K562 (cell line): Measurements from ENCODE around the gene CLTC. TPM values are rescaled to one million over a fixed set of nuclear protein-coding genes. Genes with fewer than 3 reads are reported as not detected.

Experiments
- BACH1 ChIP-seq: fragments of 200-800 bp; sonication (Bioruptor generic); IDR thresholded peaks from 2 replicates; pipeline ENCODE4 v1.6.1; 2016; ENCODE audit warnings: missing genetic modification characterization, missing compliant biosample characterization
- CTBP1 ChIP-seq: fragments of 450-650 bp; IDR thresholded peaks from 2 replicates; pipeline ENCODE4 v1.6.1; 2016; ENCODE audit warnings: borderline replicate concordance
- ELK3 ChIP-seq: fragments of 450-650 bp; formaldehyde crosslinking; IDR thresholded peaks from 2 replicates; pipeline ENCODE4 v1.4.0; 2020; ENCODE audit warnings: mild to moderate bottlenecking
- ETS2 ChIP-seq: IDR thresholded peaks from 2 replicates; pipeline ENCODE4 v1.6.1; 2016; ENCODE audit warnings: borderline replicate concordance, missing genetic modification characterization, mild to moderate bottlenecking, moderate library complexity, missing compliant biosample characterization; ENCODE audit not compliant: poor library complexity, severe bottlenecking
- ETV6 ChIP-seq, 3 experiments: fragments of 150-350 bp in 1 of 3; sonication (generic) in 1 of 3; formaldehyde crosslinking in 1 of 3; IDR thresholded peaks; 2 replicates each; pipeline versions ENCODE4 v1.6.1 to v1.8.0; 2014 to 2022; ENCODE audit warnings: borderline replicate concordance in 2 of 3, low read depth in 2 of 3, antibody characterized with exemption in 1 of 3, low read length in 1 of 3, mild to moderate bottlenecking in 1 of 3, missing genetic modification reagents in 1 of 3
- FUS ChIP-seq: fragments of 200-400 bp; formaldehyde crosslinking; optimal IDR thresholded peaks from 2 replicates; pipeline ENCODE3; 2017; ENCODE audit warnings: low read depth, low read length
- HMGXB4 ChIP-seq: sonication (generic); formaldehyde crosslinking; IDR thresholded peaks from 2 replicates; pipeline ENCODE4 v1.8.1; 2023; ENCODE audit warnings: mild to moderate bottlenecking, missing genetic modification reagents
- MTA2 ChIP-seq: fragments of 450-650 bp; IDR thresholded peaks from 2 replicates; pipeline ENCODE4 v1.6.1; 2016; ENCODE audit warnings: low read depth
- PTBP1 ChIP-seq: fragments of 200-400 bp; formaldehyde crosslinking; IDR thresholded peaks from 2 replicates; pipeline ENCODE4 v1.6.1; 2017; ENCODE audit warnings: low read depth, low read length
- SOX6 ChIP-seq: fragments of 450-650 bp; IDR thresholded peaks from 2 replicates; pipeline ENCODE4 v1.6.1; 2014; ENCODE audit warnings: mild to moderate bottlenecking
- SPI1 ChIP-seq: IDR thresholded peaks from 2 replicates; pipeline ENCODE4 v1.6.1; 2011; ENCODE audit warnings: low read depth, low read length, control low read depth, borderline replicate concordance
- TGIF2 ChIP-seq: sonication (generic); formaldehyde crosslinking; IDR thresholded peaks from 2 replicates; pipeline ENCODE4 v1.8.1; 2022; ENCODE audit warnings: mild to moderate bottlenecking, missing genetic modification reagents, moderate library complexity
- TOE1 ChIP-seq, 2 experiments: fragments of 450-650 bp in 1 of 2; sonication (generic) in 1 of 2; formaldehyde crosslinking in 1 of 2; IDR thresholded peaks; 2 replicates each; pipeline versions ENCODE4 v1.7.1 to v1.8.0; 2016 to 2022; ENCODE audit warnings: borderline replicate concordance in 2 of 2, mild to moderate bottlenecking in 2 of 2, antibody characterized with exemption in 1 of 2, inconsistent platforms in 1 of 2, low read depth in 1 of 2, missing genetic modification reagents in 1 of 2, moderate library complexity in 1 of 2
- ZBTB2 ChIP-seq: fragments of 450-650 bp; IDR thresholded peaks from 2 replicates; pipeline ENCODE4 v1.6.1; 2016; ENCODE audit warnings: antibody characterized with exemption
- ZNF134 ChIP-seq: fragments of 250-450 bp; sonication (Bioruptor Pico); conservative IDR thresholded peaks from 2 replicates; pipeline ENCODE4 v1.4.0; 2020
- ZNF436 ChIP-seq: fragments of 250-450, 450-650 bp; sonication (Bioruptor Pico); formaldehyde crosslinking; IDR thresholded peaks from 2 replicates; pipeline ENCODE4 v1.7.0; 2020; ENCODE audit warnings: mild to moderate bottlenecking
- ZNF609 ChIP-seq: sonication (generic); formaldehyde crosslinking; IDR thresholded peaks from 2 replicates; pipeline ENCODE4 v1.8.1; 2023; ENCODE audit warnings: missing genetic modification reagents, mild to moderate bottlenecking, borderline replicate concordance
- polyA plus RNA-seq, 8 experiments: library from polyadenylated mRNA; depleted of rRNA in 4 of 8; stranded (reverse) in 5 of 8; unstranded in 3 of 8; fragments of >200 nt; fragmentation: Nextera tagmentation in 2 of 8; fragmentation: Illumina TruSeq in 1 of 8; extraction: Ambion mirVana in 2 of 8; extraction: Trizol in 1 of 8; gene quantifications; 2 replicates each; pipeline versions ENCODE4 v1.2.1 to v1.2.3, GENCODE V29; 2011 to 2014; ENCODE audit warnings: inconsistent platforms in 1 of 8, missing spikeins in 1 of 8
- total RNA-seq, 7 experiments: library from RNA; depleted of rRNA in 6 of 7; stranded (reverse); fragments of >200 nt in 6 of 7; fragmentation: Illumina TruSeq in 2 of 7; extraction: Trizol in 2 of 7; gene quantifications; 2 replicates each; pipeline versions ENCODE4 v1.2.1 to v1.2.3, GENCODE V29; 2011 to 2021; ENCODE audit warnings: low replicate concordance in 1 of 7

Gene CLTC
- total and polyA plus RNA-seq, 9 of the 15 experiments (the other 6 are each of a cell fraction or from before 2014, with no cell fraction given), result 115 to 267 (median 174) TPM

GRCh38 chr17:59619298-59620063 lies at the start of gene CLTC (continued):
- TF ChIP-seq HMGXB4 (CRISPR knock-in tag) (peak; percentile 81; the same call in 1 of the 2 replicates), BACH1 (peak; percentile 97), ELK3 (CRISPR knock-in tag) (no peak), TGIF2 (no peak; the same call in 1 of the 2 replicates), ETS2 (tag) (peak; percentile 87), ZBTB2 (peak; percentile 84; the same call in 1 of the 2 replicates), MTA2 (0 out of 2 replicates have a peak, but pooled peaks have one; percentile 24), SOX6 (peak; percentile 44; the same call in 1 of the 2 replicates), ZNF134 (CRISPR knock-in tag) (no peak), PTBP1 (0 out of 2 replicates have a peak, but pooled peaks have one; percentile 37), TOE1 (IDR thresholded peaks at IDR 0.05; ENCODE audit: borderline replicate concordance) (peak; percentile 95), TOE1 (CRISPR knock-in tag; IDR thresholded peaks at IDR 0.05; ENCODE audit: borderline replicate concordance, low read depth) (no peak), ZNF436 (CRISPR knock-in tag) (no peak), ETV6 (IDR thresholded peaks at IDR 0.05; ENCODE audit: borderline replicate concordance in 1 of 2, low read depth in 2 of 2, low read length in 1 of 2) (no peak), ETV6 (CRISPR knock-in tag; IDR thresholded peaks at IDR 0.05; ENCODE audit: borderline replicate concordance) (no peak), SPI1 (0 out of 2 replicates have a peak, but pooled peaks have one; percentile 3), ZNF609 (peak; percentile 40; the same call in 1 of the 2 replicates), FUS (no peak), CTBP1 (peak; percentile 81)
